Panc1 (cell line): Measurements from ENCODE around the gene POU4F1.

Source experiments
- POLR2AphosphoS5 ChIP-seq: IDR thresholded peaks from 2 replicates; pipeline ENCODE4 v1.6.1; 2012; ENCODE audit warnings: mild to moderate bottlenecking, low read depth, low read length, moderate library complexity
- SIN3A ChIP-seq: IDR thresholded peaks from 2 replicates; pipeline ENCODE4 v1.6.1; 2012; ENCODE audit warnings: low read depth, mild to moderate bottlenecking, low read length, moderate library complexity, borderline replicate concordance; ENCODE audit not compliant: insufficient read depth
- TCF7L2 ChIP-seq: IDR thresholded peaks from 2 replicates; pipeline ENCODE4 v1.6.1; 2011; ENCODE audit warnings: mild to moderate bottlenecking, low read depth, low read length, inconsistent platforms
- TF ChIP-seq, protein P1 (sequence below): fragments of 450-650 bp; IDR thresholded peaks from 2 replicates; pipeline ENCODE4 v1.5.1; 2017; ENCODE audit warnings: mild to moderate bottlenecking

DNA sequence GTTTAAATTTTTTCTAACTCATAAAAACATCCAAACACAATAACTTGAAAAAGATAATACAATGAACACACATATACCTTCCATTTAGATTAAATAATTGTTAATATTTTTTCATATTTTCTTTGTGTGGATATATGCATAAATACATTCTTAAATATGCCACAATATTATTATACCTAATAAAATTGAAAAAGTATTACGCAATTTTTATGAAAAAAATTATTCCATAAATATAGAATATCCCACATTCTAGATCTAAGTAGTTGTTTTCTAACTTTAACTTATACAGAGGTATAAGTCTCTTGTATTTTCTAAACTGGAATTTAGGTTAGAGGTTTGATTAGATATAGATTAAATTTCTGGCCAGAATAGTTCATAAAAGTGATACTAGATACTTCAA is 34.3 kb downstream of the POU4F1 start:
- TF ChIP-seq, protein P1, sequence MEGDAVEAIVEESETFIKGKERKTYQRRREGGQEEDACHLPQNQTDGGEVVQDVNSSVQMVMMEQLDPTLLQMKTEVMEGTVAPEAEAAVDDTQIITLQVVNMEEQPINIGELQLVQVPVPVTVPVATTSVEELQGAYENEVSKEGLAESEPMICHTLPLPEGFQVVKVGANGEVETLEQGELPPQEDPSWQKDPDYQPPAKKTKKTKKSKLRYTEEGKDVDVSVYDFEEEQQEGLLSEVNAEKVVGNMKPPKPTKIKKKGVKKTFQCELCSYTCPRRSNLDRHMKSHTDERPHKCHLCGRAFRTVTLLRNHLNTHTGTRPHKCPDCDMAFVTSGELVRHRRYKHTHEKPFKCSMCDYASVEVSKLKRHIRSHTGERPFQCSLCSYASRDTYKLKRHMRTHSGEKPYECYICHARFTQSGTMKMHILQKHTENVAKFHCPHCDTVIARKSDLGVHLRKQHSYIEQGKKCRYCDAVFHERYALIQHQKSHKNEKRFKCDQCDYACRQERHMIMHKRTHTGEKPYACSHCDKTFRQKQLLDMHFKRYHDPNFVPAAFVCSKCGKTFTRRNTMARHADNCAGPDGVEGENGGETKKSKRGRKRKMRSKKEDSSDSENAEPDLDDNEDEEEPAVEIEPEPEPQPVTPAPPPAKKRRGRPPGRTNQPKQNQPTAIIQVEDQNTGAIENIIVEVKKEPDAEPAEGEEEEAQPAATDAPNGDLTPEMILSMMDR, result no peak
- no peak for TF ChIP-seq POLR2AphosphoS5
- no peak for TF ChIP-seq TCF7L2
- TF ChIP-seq SIN3A, result no peak
